Kidney epithelial cell (primary cell): Measurements from ENCODE around the gene AKR7A2. TPM values are rescaled to one million over a fixed set of nuclear protein-coding genes. Genes with fewer than 3 reads are reported as not detected.

Source experiments
- DNase-seq: peaks from one replicate; pipeline ENCODE4 v3.0.0-alpha.2; 2010; ENCODE audit warnings: low read depth
- H3K27me3 ChIP-seq: 2 replicates; pipeline ENCODE4 v1.6.0; 2011; ENCODE audit warnings: low read length; ENCODE audit not compliant: control insufficient read depth, insufficient read depth
- H3K36me3 ChIP-seq: 2 replicates; pipeline ENCODE4 v1.5.1; 2011; ENCODE audit warnings: low read length; ENCODE audit not compliant: control insufficient read depth, insufficient read depth
- H3K4me3 ChIP-seq: 2 replicates; pipeline ENCODE4 v1.5.1; 2011; ENCODE audit warnings: low read depth, mild to moderate bottlenecking, control low read depth, low read length
- total RNA-seq: library from RNA; depleted of rRNA; stranded (reverse); fragments of >200 nt; gene quantifications from 2 replicates; pipeline ENCODE4 v1.2.3, GENCODE V29; 2015
- TF ChIP-seq, protein P1 (sequence below): IDR thresholded peaks from 2 replicates; pipeline ENCODE4 v1.5.1; 2011; ENCODE audit warnings: mild to moderate bottlenecking, moderate library complexity, low read length, control low read depth, inconsistent platforms; ENCODE audit not compliant: insufficient read depth, poor library complexity, severe bottlenecking

Gene AKR7A2
- 85.6 and 97.4 TPM in 2 replicates for total RNA-seq

DNA sequence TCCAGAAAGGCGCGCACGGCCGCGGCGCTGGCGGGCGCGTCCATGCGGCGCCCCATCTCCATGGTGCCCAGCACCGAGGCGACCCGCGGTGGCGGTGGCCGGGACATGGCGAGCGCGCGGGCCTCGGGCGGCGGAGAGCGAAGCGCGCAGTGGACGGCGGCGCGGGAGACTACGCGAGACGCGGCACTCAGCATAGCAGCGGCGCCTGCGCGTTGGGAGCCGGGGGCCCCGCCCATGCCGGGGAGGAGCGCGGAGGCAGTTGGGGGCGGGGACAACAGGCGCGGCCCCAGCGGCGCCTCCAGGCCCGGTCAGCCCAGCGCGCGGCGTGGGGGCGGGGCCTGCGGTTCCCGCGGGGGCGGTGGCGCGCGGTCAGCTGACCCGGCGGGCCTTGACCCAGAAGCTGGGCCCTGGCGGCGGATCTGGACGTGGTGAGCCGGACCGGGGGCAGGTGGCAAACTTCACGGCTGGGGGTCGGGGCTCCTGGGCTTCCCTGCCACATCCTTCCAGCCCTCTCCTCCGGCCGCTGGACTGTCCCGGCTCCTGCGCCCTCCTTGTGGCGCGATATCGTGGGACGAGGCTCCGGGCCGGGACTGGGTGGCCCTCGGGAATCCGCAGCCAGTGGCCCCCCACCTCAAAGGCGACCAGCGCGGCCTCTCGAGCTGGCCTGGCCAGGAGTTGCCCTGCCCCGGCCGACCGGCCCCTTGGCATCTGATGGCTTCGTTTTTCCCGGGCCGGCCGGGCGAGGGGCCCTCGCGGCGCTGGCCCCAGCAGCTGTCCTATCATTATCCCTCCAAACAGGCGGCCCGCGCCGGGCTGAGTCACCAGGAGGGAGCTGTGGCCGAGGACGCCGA is at the start of gene AKR7A2, which contains the start of gene SLC66A1:
TSS of gene AKR7A2 (minus strand) at position 214 of the 851 bp plus-strand sequence. CDS start at position 194, 20 bp downstream.
TSS of gene SLC66A1 (plus strand) at position 396 of the 851 bp plus-strand sequence. CDS start 5,352 bp downstream, outside the sequence.
- TF ChIP-seq, protein P1, sequence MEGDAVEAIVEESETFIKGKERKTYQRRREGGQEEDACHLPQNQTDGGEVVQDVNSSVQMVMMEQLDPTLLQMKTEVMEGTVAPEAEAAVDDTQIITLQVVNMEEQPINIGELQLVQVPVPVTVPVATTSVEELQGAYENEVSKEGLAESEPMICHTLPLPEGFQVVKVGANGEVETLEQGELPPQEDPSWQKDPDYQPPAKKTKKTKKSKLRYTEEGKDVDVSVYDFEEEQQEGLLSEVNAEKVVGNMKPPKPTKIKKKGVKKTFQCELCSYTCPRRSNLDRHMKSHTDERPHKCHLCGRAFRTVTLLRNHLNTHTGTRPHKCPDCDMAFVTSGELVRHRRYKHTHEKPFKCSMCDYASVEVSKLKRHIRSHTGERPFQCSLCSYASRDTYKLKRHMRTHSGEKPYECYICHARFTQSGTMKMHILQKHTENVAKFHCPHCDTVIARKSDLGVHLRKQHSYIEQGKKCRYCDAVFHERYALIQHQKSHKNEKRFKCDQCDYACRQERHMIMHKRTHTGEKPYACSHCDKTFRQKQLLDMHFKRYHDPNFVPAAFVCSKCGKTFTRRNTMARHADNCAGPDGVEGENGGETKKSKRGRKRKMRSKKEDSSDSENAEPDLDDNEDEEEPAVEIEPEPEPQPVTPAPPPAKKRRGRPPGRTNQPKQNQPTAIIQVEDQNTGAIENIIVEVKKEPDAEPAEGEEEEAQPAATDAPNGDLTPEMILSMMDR: no peak
- no peaks in the 10 kb centered on the region for H3K27me3 ChIP-seq
- DNase-seq: peak; percentile 54
- peak within 1 kb of the TSS; percentile 79 for H3K4me3 ChIP-seq
- no peaks in the 10 kb centered on the region for H3K36me3 ChIP-seq

DNA sequence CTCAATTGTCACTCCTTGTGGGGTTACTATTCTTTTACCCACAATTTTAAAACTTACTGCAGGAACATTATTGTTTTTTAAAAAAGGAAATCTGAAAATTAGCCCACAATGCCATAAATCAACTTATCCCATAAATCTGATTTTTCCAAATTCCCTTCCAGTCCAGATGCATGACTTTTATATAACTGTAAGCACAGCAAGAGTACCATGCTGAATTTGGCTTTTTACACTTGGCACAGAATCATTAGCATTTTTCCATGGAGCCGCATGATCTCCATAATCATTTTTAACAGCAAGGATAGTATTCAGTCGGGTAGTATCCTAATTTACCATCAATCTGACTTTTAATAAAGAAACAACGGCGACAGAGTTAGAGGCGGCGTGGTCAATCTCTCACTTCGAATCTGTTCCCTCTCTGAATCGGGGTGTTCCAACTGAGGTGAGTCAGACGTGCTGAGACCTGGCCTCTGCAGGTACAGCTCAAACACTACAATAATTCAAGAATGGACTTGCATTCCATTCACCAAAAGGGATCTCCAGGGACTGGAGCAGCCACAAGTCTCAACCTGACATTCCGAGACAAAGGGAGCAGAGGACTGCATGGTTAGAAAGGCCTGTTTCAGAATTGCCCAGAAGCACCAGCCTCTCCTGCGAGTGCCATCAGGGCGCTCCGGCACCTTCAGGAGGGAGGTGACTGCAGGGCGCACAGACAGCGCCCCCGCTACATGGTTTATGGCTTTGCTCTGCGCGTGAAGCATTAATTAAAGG is 49.1 kb upstream of the AKR7A2 start:
- no peak overlapping the region for H3K4me3 ChIP-seq
- DNase-seq: no peak
- TF ChIP-seq, protein P1: no peak
- H3K36me3 ChIP-seq: no peaks in the 10 kb centered on the region
- H3K27me3 ChIP-seq: no peaks in the 10 kb centered on the region

DNA sequence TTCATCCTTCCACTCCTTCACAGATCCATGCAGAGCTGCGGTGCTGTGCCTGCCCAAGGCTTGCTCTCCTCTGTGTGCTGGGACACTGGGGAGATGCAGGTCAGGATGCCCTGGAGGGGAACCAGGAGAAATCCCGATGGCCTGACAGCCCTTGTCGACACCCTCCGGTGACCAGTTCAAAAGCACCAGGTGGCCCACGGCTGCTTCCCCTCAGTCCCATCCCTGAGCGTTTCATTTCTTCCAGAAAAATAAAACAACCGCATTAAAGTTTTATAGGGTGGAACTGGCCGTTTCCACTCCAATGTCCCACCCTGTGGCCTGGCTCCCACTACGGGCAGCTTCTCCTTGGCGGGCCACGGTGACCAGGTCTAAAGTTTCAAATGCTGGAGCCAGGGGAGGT is 48.5 kb upstream of the AKR7A2 start:
- H3K4me3 ChIP-seq: no peak overlapping the region
- H3K27me3 ChIP-seq: no peaks in the 10 kb centered on the region
- no peaks in the 10 kb centered on the region for H3K36me3 ChIP-seq
- TF ChIP-seq, protein P1: no peak
- DNase-seq: no peak

DNA sequence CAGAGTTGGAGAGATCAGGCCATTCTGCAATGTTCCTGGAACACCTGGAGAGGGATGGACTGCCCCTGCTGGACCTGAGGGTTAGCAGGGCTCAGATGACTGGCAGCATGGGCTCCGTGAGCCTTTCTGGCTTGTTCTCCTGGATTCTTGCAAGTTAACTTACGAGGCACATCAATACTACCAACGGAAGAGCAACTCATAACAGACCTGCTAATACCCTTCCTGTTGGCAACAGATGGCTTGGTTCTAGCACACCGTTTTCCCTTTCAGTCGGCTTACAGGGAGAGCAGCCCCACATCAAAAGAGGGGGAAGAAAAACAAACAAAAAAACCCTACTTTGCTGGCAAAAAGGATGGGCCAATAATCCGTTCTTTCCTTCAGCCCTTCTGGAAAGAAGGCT is 48.1 kb upstream of the AKR7A2 start:
- DNase-seq: no peak
- Histone ChIP-seq H3K27me3 (no peaks in the 10 kb centered on the region), H3K4me3 (no peak overlapping the region), H3K36me3 (no peaks in the 10 kb centered on the region)
- TF ChIP-seq, protein P1: no peak

DNA sequence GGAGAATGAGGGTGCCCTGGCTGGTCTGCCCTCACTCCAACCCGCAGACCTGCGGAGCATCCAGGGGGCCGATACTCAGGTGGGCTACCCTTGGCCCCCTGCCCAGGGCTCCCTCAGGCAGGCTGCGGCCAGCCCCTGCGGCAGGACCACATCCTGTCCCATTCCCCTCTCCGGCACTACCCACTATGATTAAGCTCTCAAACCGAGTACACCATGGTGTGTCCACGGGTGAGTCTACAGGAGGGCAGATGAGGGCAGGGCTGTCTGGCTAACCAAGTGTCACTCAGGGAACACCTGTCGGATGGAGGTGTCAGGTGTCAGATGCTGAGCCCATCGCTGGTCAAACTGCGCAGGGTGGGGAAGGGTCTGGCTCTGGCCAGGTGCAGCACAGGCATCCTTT is 47.4 kb upstream of the AKR7A2 start:
- TF ChIP-seq, protein P1: no peak
- Histone ChIP-seq H3K36me3 (no peaks in the 10 kb centered on the region), H3K27me3 (no peaks in the 10 kb centered on the region), H3K4me3 (no peak overlapping the region)
- DNase-seq: no peak
